Vagina (tissue), 2 donors: ENCODE data around the gene STN1. TPM values are rescaled to one million over a fixed set of nuclear protein-coding genes. Genes with fewer than 3 reads are reported as not detected.
"Not testable (repeated sequence)": the region's sequence is repeated elsewhere in the genome, so short reads cannot be mapped to it uniquely, and the experiment has no call there.

Experiments used
- DNase-seq, 2 donors: peaks; one replicate each; pipeline ENCODE4 v3.0.0-alpha.2; 2017; ENCODE audit errors: extremely low spot score in 2 of 2
- H3K27ac ChIP-seq: fragments of 200-600 bp; sonication (generic); one replicate; pipeline ENCODE4 v1.5.1; 2019
- H3K27me3 ChIP-seq: fragments of 200-600 bp; sonication (generic); one replicate; pipeline ENCODE4 v1.5.1; 2019
- H3K36me3 ChIP-seq, 2 donors: fragments of 200-600 bp; sonication (generic); one replicate each; pipeline ENCODE4 v1.5.1; 2017 to 2019
- H3K4me1 ChIP-seq: fragments of 200-600 bp; sonication (generic); one replicate; pipeline ENCODE4 v1.5.1; 2019
- H3K4me3 ChIP-seq, 2 donors: fragments of 200-600 bp; sonication (generic); 1 replicate in 1 of 2; 2 replicates in 1 of 2; pipeline ENCODE4 v1.5.1; 2016 to 2019
- H3K9me3 ChIP-seq: fragments of 200-600 bp; sonication (generic); one replicate; pipeline ENCODE4 v1.5.1; 2019
- CTCF ChIP-seq, 3 experiments: fragments of 450-650 bp in 2 of 3; fragments of 200-600 bp in 1 of 3; sonication (generic) in 1 of 3; IDR thresholded peaks; one replicate each; pipeline ENCODE4 v1.5.1; 2017 to 2019; ENCODE audit warnings: antibody characterized with exemption in 3 of 3, mild to moderate bottlenecking in 2 of 3, moderate library complexity in 2 of 3
- POLR2A ChIP-seq, 2 donors: fragments of 450-650 bp; IDR thresholded peaks; one replicate each; pipeline ENCODE4 v1.6.1; 2017; ENCODE audit warnings: antibody characterized with exemption in 2 of 2, mild to moderate bottlenecking in 2 of 2, moderate library complexity in 2 of 2
- POLR2AphosphoS5 ChIP-seq, 2 donors: sonication (generic); formaldehyde crosslinking; IDR thresholded peaks; one replicate each; pipeline ENCODE4 v1.9.0; 2017; ENCODE audit warnings: antibody characterized with exemption in 2 of 2, mild to moderate bottlenecking in 2 of 2, low read depth in 1 of 2; ENCODE audit not compliant: insufficient read depth in 1 of 2
- intact Hi-C: fragments of 100-400 bp; cut with DNase I; formaldehyde crosslinking; loops from one replicate; pipeline ENCODE4 v1.15.1; 2023
- total RNA-seq: library from RNA; depleted of rRNA; stranded (reverse); fragments of >200 nt; gene quantifications from one replicate; pipeline ENCODE4 v1.2.3, GENCODE V29; 2016

The STN1 gene
- total RNA-seq, 1 donor from 2014 or later, result 22.3 TPM

- peak overlapping the region; percentile 84 for H3K27ac ChIP-seq
- no peak for DNase-seq
- peaks cover 89% of the 10 kb centered on the region for H3K4me1 ChIP-seq
- TF ChIP-seq POLR2A (IDR thresholded peaks at IDR 0.05) (no peak), POLR2AphosphoS5 (IDR thresholded peaks at IDR 0.05; ENCODE audit: insufficient read depth in 1 of 2, low read depth in 1 of 2) (no peak), CTCF (IDR thresholded peaks at IDR 0.05) (no peak)
- no peaks in the 10 kb centered on the region for H3K9me3 ChIP-seq
- no peaks in the 10 kb centered on the region for H3K36me3 ChIP-seq
- H3K4me3 ChIP-seq, result peak overlapping the region in 1 of 2 donors; percentile 11
- intact Hi-C loops, result no loop called here
- H3K27me3 ChIP-seq, result no peaks in the 10 kb centered on the region
Observed at GRCh38 chr10:103849880-103850571, 68.0 kb downstream of the STN1 start.

GRCh38 chr10:103849212-103849877, 68.6 kb downstream of the STN1 start:
- intact Hi-C loops, result no loop called here
- no peaks in the 10 kb centered on the region for H3K9me3 ChIP-seq
- H3K4me3 ChIP-seq, result no peak overlapping the region
- peak overlapping the region; percentile 84 for H3K27ac ChIP-seq
- no peak for DNase-seq
- peaks cover 88% of the 10 kb centered on the region for H3K4me1 ChIP-seq
- TF ChIP-seq POLR2A (IDR thresholded peaks at IDR 0.05) (no peak), CTCF (IDR thresholded peaks at IDR 0.05) (no peak), POLR2AphosphoS5 (IDR thresholded peaks at IDR 0.05; ENCODE audit: insufficient read depth in 1 of 2, low read depth in 1 of 2) (no peak)
- no peaks in the 10 kb centered on the region for H3K36me3 ChIP-seq
- no peaks in the 10 kb centered on the region for H3K27me3 ChIP-seq

GRCh38 chr10:103847909-103848468, 70.0 kb downstream of the STN1 start:
- Histone ChIP-seq H3K9me3 (no peaks in the 10 kb centered on the region), H3K4me1 (peaks cover 88% of the 10 kb centered on the region), H3K36me3 (no peaks in the 10 kb centered on the region), H3K27ac (no peak overlapping the region), H3K27me3 (no peaks in the 10 kb centered on the region), H3K4me3 (no peak overlapping the region)
- TF ChIP-seq POLR2A (IDR thresholded peaks at IDR 0.05), result no peak
- TF ChIP-seq CTCF (IDR thresholded peaks at IDR 0.05), result no peak
- TF ChIP-seq POLR2AphosphoS5 (IDR thresholded peaks at IDR 0.05; ENCODE audit: insufficient read depth in 1 of 2, low read depth in 1 of 2), result no peak
- intact Hi-C loops, result no loop called here
- no peak for DNase-seq

- Histone ChIP-seq H3K4me3 (no peak overlapping the region), H3K27ac (no peak overlapping the region), H3K27me3 (no peaks in the 10 kb centered on the region), H3K9me3 (no peaks in the 10 kb centered on the region), H3K4me1 (peaks cover 85% of the 10 kb centered on the region), H3K36me3 (no peaks in the 10 kb centered on the region)
- TF ChIP-seq CTCF (IDR thresholded peaks at IDR 0.05) (no peak), POLR2A (IDR thresholded peaks at IDR 0.05) (no peak), POLR2AphosphoS5 (IDR thresholded peaks at IDR 0.05; ENCODE audit: insufficient read depth in 1 of 2, low read depth in 1 of 2) (no peak)
- no peak for DNase-seq
- intact Hi-C loops, result no loop called here
Observed at GRCh38 chr10:103847346-103847745, 70.6 kb downstream of the STN1 start.

GRCh38 chr10:103845972-103846371, 72.0 kb downstream of the STN1 start:
- TF ChIP-seq POLR2AphosphoS5 (IDR thresholded peaks at IDR 0.05; ENCODE audit: insufficient read depth in 1 of 2, low read depth in 1 of 2) (no peak), CTCF (IDR thresholded peaks at IDR 0.05) (no peak), POLR2A (IDR thresholded peaks at IDR 0.05) (no peak)
- no peak for DNase-seq
- Histone ChIP-seq H3K27me3 (no peaks in the 10 kb centered on the region), H3K27ac (no peak overlapping the region), H3K4me1 (peaks cover 76% of the 10 kb centered on the region), H3K36me3 (no peaks in the 10 kb centered on the region), H3K9me3 (no peaks in the 10 kb centered on the region), H3K4me3 (no peak overlapping the region)
- intact Hi-C loops, result no loop called here

- H3K4me3 ChIP-seq, H3K36me3 ChIP-seq, H3K27ac ChIP-seq, DNase-seq, intact Hi-C loops, H3K9me3 ChIP-seq, H3K27me3 ChIP-seq: not testable (repeated sequence)
- H3K4me1 ChIP-seq, result peaks cover 76% of the 10 kb centered on the region
Observed at GRCh38 chr10:103845346-103845745, 72.6 kb downstream of the STN1 start.
